HepG2 (cell line): ENCODE results near the gene LRP10. TPM values are rescaled to one million over a fixed set of nuclear protein-coding genes. Genes with fewer than 3 reads are reported as not detected.
A peak's percentile ranks its signal among the peaks of the same experiment; 100 is the strongest.

Experiments used
- ASH2L ChIP-seq: fragments of 300-600, 200-600 bp; sonication (generic); IDR thresholded peaks from 2 replicates; pipeline ENCODE4 v1.7.0; 2017; ENCODE audit warnings: low read depth, mild to moderate bottlenecking, moderate library complexity, mixed read lengths, low read length; ENCODE audit not compliant: insufficient read length
- BATF2 ChIP-seq: sonication (generic); formaldehyde crosslinking; IDR thresholded peaks from 2 replicates; pipeline ENCODE4 v1.8.0; 2022; ENCODE audit warnings: mild to moderate bottlenecking, missing genetic modification reagents, moderate library complexity
- BRCA1 ChIP-seq: sonication (generic); formaldehyde crosslinking; IDR thresholded peaks from 2 replicates; pipeline ENCODE4 v1.4.0; 2020; ENCODE audit warnings: missing genetic modification reagents
- CHD2 ChIP-seq: IDR thresholded peaks from 2 replicates; pipeline ENCODE4 v1.6.1; 2011; ENCODE audit warnings: low read depth, low read length, improper control_type of control experiment
- DNMT1 ChIP-seq: sonication (generic); formaldehyde crosslinking; IDR thresholded peaks from 2 replicates; pipeline ENCODE4 v1.5.1; 2020; ENCODE audit warnings: mild to moderate bottlenecking, missing genetic modification reagents
- GTF3A ChIP-seq: sonication (generic); formaldehyde crosslinking; conservative IDR thresholded peaks from 2 replicates; pipeline ENCODE4 v1.4.0; 2020; ENCODE audit warnings: mild to moderate bottlenecking, missing genetic modification reagents
- HNRNPK ChIP-seq: fragments of 200-400 bp; formaldehyde crosslinking; IDR thresholded peaks from 2 replicates; pipeline ENCODE4 v1.6.1; 2018; ENCODE audit warnings: low read length, low read depth, moderate library complexity, mild to moderate bottlenecking; ENCODE audit not compliant: poor library complexity, severe bottlenecking
- IRF2 ChIP-seq: IDR thresholded peaks from 2 replicates; pipeline ENCODE4 v1.6.1; 2018; ENCODE audit warnings: missing genetic modification reagents, missing compliant biosample characterization
- NRL ChIP-seq: sonication (generic); formaldehyde crosslinking; IDR thresholded peaks from 2 replicates; pipeline ENCODE4 v1.5.0; 2020; ENCODE audit warnings: missing genetic modification reagents, mild to moderate bottlenecking, moderate library complexity, borderline replicate concordance
- RBM39 ChIP-seq: fragments of 200-400 bp; formaldehyde crosslinking; IDR thresholded peaks from one replicate; pipeline ENCODE4 v1.6.1; 2018; ENCODE audit warnings: antibody characterized with exemption, mild to moderate bottlenecking, low read depth, low read length; ENCODE audit not compliant: poor library complexity, severe bottlenecking
- STAT5B ChIP-seq: sonication (generic); formaldehyde crosslinking; IDR thresholded peaks from 2 replicates; pipeline ENCODE4 v1.4.0; 2020; ENCODE audit warnings: missing genetic modification reagents
- TERF1 ChIP-seq: sonication (generic); formaldehyde crosslinking; IDR thresholded peaks from 2 replicates; pipeline ENCODE4 v1.8.0; 2022; ENCODE audit warnings: mild to moderate bottlenecking, missing genetic modification reagents, moderate library complexity
- ZBTB44 ChIP-seq: sonication (generic); formaldehyde crosslinking; IDR thresholded peaks from 2 replicates; pipeline ENCODE4 v1.4.0; 2020; ENCODE audit warnings: missing genetic modification reagents
- ZNF121 ChIP-seq: sonication (generic); formaldehyde crosslinking; IDR thresholded peaks from 2 replicates; pipeline ENCODE4 v1.5.0; 2020; ENCODE audit warnings: mild to moderate bottlenecking, missing genetic modification reagents
- ZNF414 ChIP-seq: sonication (generic); formaldehyde crosslinking; IDR thresholded peaks from 2 replicates; pipeline ENCODE4 v1.5.0; 2020; ENCODE audit warnings: missing genetic modification reagents
- ZNF550 ChIP-seq: sonication (generic); formaldehyde crosslinking; IDR thresholded peaks from 2 replicates; pipeline ENCODE4 v1.4.0; 2020; ENCODE audit warnings: mild to moderate bottlenecking, missing genetic modification reagents, borderline replicate concordance
- ZNF558 ChIP-seq: sonication (generic); formaldehyde crosslinking; IDR thresholded peaks from 2 replicates; pipeline ENCODE4 v1.9.0; 2022; ENCODE audit warnings: mild to moderate bottlenecking, missing genetic modification reagents, borderline replicate concordance
- ZSCAN21 ChIP-seq: sonication (generic); formaldehyde crosslinking; IDR thresholded peaks from 2 replicates; pipeline ENCODE4 v1.8.0; 2022; ENCODE audit warnings: mild to moderate bottlenecking, missing genetic modification reagents, moderate library complexity, borderline replicate concordance
- polyA plus RNA-seq, 8 experiments: library from polyadenylated mRNA; depleted of rRNA in 3 of 8; stranded (reverse) in 7 of 8; unstranded in 1 of 8; fragments of >200 nt; fragmentation: Illumina TruSeq in 4 of 8; extraction: Trizol in 4 of 8; gene quantifications; 2 replicates each; pipeline versions ENCODE4 v1.2.1 to v1.2.3, GENCODE V29; 2011 to 2016; ENCODE audit warnings: low read depth in 4 of 8, missing spikeins in 1 of 8, mixed read lengths in 1 of 8; ENCODE audit not compliant: insufficient read depth in 1 of 8
- total RNA-seq, 5 experiments: library from RNA; depleted of rRNA; stranded (reverse); fragments of >200 nt; fragmentation: Illumina TruSeq; extraction: Trizol; gene quantifications; 2 replicates each; pipeline ENCODE4 v1.2.3, GENCODE V29; 2016; ENCODE audit warnings: low read depth in 1 of 5
- TF ChIP-seq, protein P1 (sequence below), 2 experiments: IDR thresholded peaks; 2 replicates each; pipeline ENCODE4 v1.6.1; 2011 to 2012; ENCODE audit warnings: low read length in 2 of 2, borderline replicate concordance in 1 of 2, low read depth in 1 of 2, mild to moderate bottlenecking in 1 of 2, moderate library complexity in 1 of 2
- TF ChIP-seq, protein P2 (sequence below): sonication (generic); formaldehyde crosslinking; IDR thresholded peaks from 2 replicates; pipeline ENCODE4 v1.5.0; 2020; ENCODE audit warnings: missing genetic modification reagents

Gene LRP10
- total and polyA plus RNA-seq, 2 of the 13 experiments (the other 11 are each of a cell fraction or from before 2014, with no cell fraction given) = 16.9 to 45.2 TPM

- TF ChIP-seq BATF2 (CRISPR knock-in tag) (no peak), ZBTB44 (CRISPR knock-in tag) (no peak), DNMT1 (CRISPR knock-in tag) (no peak), ASH2L (no peak), CHD2 (no peak), ZNF121 (CRISPR knock-in tag) (no peak), ZSCAN21 (CRISPR knock-in tag) (no peak), ZNF550 (CRISPR knock-in tag) (0 out of 2 replicates have a peak, but pooled peaks have one; percentile 43), GTF3A (CRISPR knock-in tag) (no peak), BRCA1 (CRISPR knock-in tag) (no peak), HNRNPK (peak; percentile 32), STAT5B (CRISPR knock-in tag) (no peak), ZNF414 (0 out of 2 replicates have a peak, but pooled peaks have one; percentile 17), TERF1 (CRISPR knock-in tag) (no peak), IRF2 (CRISPR knock-in tag) (no peak), NRL (no peak), RBM39 (peak; percentile 32), ZNF558 (CRISPR knock-in tag) (no peak)
- TF ChIP-seq, protein P1, sequence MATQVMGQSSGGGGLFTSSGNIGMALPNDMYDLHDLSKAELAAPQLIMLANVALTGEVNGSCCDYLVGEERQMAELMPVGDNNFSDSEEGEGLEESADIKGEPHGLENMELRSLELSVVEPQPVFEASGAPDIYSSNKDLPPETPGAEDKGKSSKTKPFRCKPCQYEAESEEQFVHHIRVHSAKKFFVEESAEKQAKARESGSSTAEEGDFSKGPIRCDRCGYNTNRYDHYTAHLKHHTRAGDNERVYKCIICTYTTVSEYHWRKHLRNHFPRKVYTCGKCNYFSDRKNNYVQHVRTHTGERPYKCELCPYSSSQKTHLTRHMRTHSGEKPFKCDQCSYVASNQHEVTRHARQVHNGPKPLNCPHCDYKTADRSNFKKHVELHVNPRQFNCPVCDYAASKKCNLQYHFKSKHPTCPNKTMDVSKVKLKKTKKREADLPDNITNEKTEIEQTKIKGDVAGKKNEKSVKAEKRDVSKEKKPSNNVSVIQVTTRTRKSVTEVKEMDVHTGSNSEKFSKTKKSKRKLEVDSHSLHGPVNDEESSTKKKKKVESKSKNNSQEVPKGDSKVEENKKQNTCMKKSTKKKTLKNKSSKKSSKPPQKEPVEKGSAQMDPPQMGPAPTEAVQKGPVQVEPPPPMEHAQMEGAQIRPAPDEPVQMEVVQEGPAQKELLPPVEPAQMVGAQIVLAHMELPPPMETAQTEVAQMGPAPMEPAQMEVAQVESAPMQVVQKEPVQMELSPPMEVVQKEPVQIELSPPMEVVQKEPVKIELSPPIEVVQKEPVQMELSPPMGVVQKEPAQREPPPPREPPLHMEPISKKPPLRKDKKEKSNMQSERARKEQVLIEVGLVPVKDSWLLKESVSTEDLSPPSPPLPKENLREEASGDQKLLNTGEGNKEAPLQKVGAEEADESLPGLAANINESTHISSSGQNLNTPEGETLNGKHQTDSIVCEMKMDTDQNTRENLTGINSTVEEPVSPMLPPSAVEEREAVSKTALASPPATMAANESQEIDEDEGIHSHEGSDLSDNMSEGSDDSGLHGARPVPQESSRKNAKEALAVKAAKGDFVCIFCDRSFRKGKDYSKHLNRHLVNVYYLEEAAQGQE (IDR thresholded peaks at IDR 0.05; ENCODE audit: borderline replicate concordance in 1 of 2, low read depth in 1 of 2, low read length in 2 of 2) = no peak
- TF ChIP-seq, protein P2, sequence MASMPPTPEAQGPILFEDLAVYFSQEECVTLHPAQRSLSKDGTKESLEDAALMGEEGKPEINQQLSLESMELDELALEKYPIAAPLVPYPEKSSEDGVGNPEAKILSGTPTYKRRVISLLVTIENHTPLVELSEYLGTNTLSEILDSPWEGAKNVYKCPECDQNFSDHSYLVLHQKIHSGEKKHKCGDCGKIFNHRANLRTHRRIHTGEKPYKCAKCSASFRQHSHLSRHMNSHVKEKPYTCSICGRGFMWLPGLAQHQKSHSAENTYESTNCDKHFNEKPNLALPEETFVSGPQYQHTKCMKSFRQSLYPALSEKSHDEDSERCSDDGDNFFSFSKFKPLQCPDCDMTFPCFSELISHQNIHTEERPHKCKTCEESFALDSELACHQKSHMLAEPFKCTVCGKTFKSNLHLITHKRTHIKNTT (CRISPR knock-in tag) = no peak
These were observed 49.4 kb upstream of the LRP10 start (continued) for GRCh38 chr14:22822016-22822570.
